Sigmoid colon (tissue), 7 donors: Measurements from ENCODE around the gene ANKRD60. TPM values are rescaled to one million over a fixed set of nuclear protein-coding genes. Genes with fewer than 3 reads are reported as not detected.

ENCODE experiments used
- DNase-seq: peaks from one replicate; pipeline ENCODE4 v3.0.0-alpha.2; 2019
- H3K27ac ChIP-seq, 4 donors: fragments of 200-600 bp; sonication (generic); one replicate each; pipeline ENCODE4 v1.5.1; 2016 to 2019; ENCODE audit warnings: mild to moderate bottlenecking in 1 of 4
- H3K27me3 ChIP-seq, 3 donors: fragments of 200-600 bp; sonication (generic); one replicate each; pipeline ENCODE4 v1.5.1; 2019; ENCODE audit warnings: mild to moderate bottlenecking in 1 of 3
- H3K36me3 ChIP-seq, 4 donors: fragments of 200-600 bp; sonication (generic); one replicate each; pipeline ENCODE4 v1.5.1; 2016 to 2019
- H3K4me1 ChIP-seq, 4 donors: fragments of 200-600 bp; sonication (generic); one replicate each; pipeline ENCODE4 v1.5.1; 2017 to 2019
- H3K4me3 ChIP-seq, 4 donors: fragments of 200-600 bp; sonication (generic); one replicate each; pipeline ENCODE4 v1.5.1; 2017 to 2019; ENCODE audit warnings: mild to moderate bottlenecking in 2 of 4, moderate library complexity in 1 of 4
- H3K9me3 ChIP-seq, 4 donors: fragments of 200-600 bp in 3 of 4; sonication (generic) in 3 of 4; one replicate each; pipeline versions ENCODE4 v1.5.1 to v1.6.1; 2013 to 2019
- EP300 ChIP-seq, 4 donors: sonication (generic); formaldehyde crosslinking; IDR thresholded peaks; one replicate each; pipeline ENCODE4 v1.6.1; 2017; ENCODE audit warnings: antibody characterized with exemption in 4 of 4
- POLR2A ChIP-seq, 2 donors: fragments of 450-650 bp; IDR thresholded peaks; one replicate each; pipeline ENCODE4 v1.6.1; 2016; ENCODE audit warnings: antibody characterized with exemption in 2 of 2, mild to moderate bottlenecking in 2 of 2, moderate library complexity in 2 of 2
- POLR2AphosphoS5 ChIP-seq, 4 donors: sonication (generic); formaldehyde crosslinking; IDR thresholded peaks; one replicate each; pipeline ENCODE4 v1.6.1; 2017; ENCODE audit warnings: antibody characterized with exemption in 4 of 4
- WGBS, 2 donors: extraction: QIAGEN DNeasy Blood & Tissue Kit; methylation state at CpG; one replicate each; pipeline ENCODE4 v1.1.7; 2013; 5-methylcytosine and 5-hydroxymethylcytosine counted together
- intact Hi-C: fragments of 100-400 bp; cut with DNase I; formaldehyde crosslinking; loops from one replicate; pipeline ENCODE4 v1.15.1; 2023
- polyA plus RNA-seq, 3 donors: library from polyadenylated mRNA; stranded (reverse); fragments of 200-250 nt; gene quantifications; one replicate each; pipeline ENCODE4 v1.2.3, GENCODE V29; 2013
- total RNA-seq, 4 donors: library from RNA; depleted of rRNA; stranded (reverse); fragments of >200 nt; gene quantifications; one replicate each; pipeline ENCODE4 v1.1.0, GENCODE V29; 2016
- TF ChIP-seq, protein P1 (sequence below), 4 experiments: fragments of 450-650 bp in 3 of 4; fragments of 200-600 bp in 1 of 4; IDR thresholded peaks; one replicate each; pipeline ENCODE4 v1.5.1; 2016 to 2019; ENCODE audit warnings: antibody characterized with exemption in 4 of 4, mild to moderate bottlenecking in 3 of 4, moderate library complexity in 2 of 4
- donor health status: healthy with polysubstance abuse.
- donor health status: Bipolar disorder and iron deficiency.
- donor health status: healthy.

ANKRD60 gene
- total and polyA plus RNA-seq, 7 donors: 0.82 TPM; not detected in 6

DNA sequence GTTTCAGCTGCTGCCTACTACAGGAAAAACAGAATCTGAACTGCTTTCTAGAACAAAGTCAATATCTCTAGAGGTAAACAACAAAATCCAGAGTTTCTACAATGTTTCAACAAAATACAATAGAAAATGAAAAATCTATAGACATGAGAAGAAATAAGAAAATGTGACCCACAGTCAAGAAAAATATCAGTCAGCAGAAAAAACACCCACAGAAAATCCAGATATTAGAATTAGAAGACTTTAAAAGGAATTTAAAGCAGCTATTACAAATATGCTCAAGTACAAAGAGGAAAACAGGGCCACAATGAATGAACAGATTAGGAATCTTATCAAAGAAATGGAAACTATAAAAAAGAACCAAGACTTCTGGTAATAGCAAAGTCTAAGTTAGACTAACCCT, 26.4 kb upstream of the ANKRD60 start:
- no peaks in the 10 kb centered on the region for H3K4me1 ChIP-seq
- H3K27ac ChIP-seq: no peak overlapping the region
- intact Hi-C loops: no loop called here
- no peaks in the 10 kb centered on the region for H3K9me3 ChIP-seq
- H3K4me3 ChIP-seq: no peak overlapping the region
- DNase-seq: no peak
- no peaks in the 10 kb centered on the region for H3K27me3 ChIP-seq
- peaks cover 0 to 17% (median 0%) of the 10 kb centered on the region in 4 donors for H3K36me3 ChIP-seq
- TF ChIP-seq EP300 (IDR thresholded peaks at IDR 0.05) (no peak), POLR2A (IDR thresholded peaks at IDR 0.05) (no peak), POLR2AphosphoS5 (IDR thresholded peaks at IDR 0.05) (no peak)
- TF ChIP-seq, protein P1, sequence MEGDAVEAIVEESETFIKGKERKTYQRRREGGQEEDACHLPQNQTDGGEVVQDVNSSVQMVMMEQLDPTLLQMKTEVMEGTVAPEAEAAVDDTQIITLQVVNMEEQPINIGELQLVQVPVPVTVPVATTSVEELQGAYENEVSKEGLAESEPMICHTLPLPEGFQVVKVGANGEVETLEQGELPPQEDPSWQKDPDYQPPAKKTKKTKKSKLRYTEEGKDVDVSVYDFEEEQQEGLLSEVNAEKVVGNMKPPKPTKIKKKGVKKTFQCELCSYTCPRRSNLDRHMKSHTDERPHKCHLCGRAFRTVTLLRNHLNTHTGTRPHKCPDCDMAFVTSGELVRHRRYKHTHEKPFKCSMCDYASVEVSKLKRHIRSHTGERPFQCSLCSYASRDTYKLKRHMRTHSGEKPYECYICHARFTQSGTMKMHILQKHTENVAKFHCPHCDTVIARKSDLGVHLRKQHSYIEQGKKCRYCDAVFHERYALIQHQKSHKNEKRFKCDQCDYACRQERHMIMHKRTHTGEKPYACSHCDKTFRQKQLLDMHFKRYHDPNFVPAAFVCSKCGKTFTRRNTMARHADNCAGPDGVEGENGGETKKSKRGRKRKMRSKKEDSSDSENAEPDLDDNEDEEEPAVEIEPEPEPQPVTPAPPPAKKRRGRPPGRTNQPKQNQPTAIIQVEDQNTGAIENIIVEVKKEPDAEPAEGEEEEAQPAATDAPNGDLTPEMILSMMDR (IDR thresholded peaks at IDR 0.05): no peak

DNA sequence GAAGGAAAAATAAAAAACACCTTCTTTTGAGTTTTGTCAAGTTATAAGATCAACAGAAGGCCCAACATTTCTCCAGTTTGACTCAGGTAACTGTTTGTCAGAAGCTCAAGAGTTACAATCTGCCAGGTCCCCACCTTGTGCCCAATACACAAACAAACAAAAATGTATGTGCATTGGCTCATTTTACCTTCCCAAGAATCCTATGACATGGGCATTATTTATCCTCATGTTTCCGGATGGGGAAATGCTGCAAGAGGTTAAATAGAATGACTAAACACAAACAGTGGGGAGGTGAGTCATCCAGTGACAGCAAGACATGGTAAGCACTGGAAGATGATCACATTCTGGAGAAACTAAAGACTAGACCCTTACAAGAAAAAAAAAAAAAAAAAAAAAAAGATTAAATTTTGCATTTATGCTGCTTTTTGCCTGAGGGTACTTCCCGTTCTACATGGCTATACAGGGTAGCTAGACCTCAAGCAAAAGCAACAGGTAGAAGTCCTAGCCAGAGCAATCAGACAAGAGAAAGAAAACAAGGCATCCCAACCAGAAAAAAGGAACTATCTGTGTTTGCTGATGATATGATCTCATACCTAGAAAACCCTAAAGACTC, 23.6 kb upstream of the ANKRD60 start:
- H3K36me3 ChIP-seq: peaks cover 0 to 37% (median 3%) of the 10 kb centered on the region in 4 donors
- H3K27me3 ChIP-seq: no peaks in the 10 kb centered on the region
- 58 to 74% methylated on average over 2 of the region's 2 CpGs for WGBS, 2 donors
- no peak overlapping the region for H3K4me3 ChIP-seq
- DNase-seq: no peak
- intact Hi-C loops: no loop called here
- no peaks in the 10 kb centered on the region for H3K4me1 ChIP-seq
- TF ChIP-seq POLR2A (IDR thresholded peaks at IDR 0.05) (no peak), EP300 (IDR thresholded peaks at IDR 0.05) (no peak), POLR2AphosphoS5 (IDR thresholded peaks at IDR 0.05) (no peak)
- TF ChIP-seq, protein P1 (IDR thresholded peaks at IDR 0.05): no peak
- H3K9me3 ChIP-seq: no peaks in the 10 kb centered on the region
- no peak overlapping the region for H3K27ac ChIP-seq

DNA sequence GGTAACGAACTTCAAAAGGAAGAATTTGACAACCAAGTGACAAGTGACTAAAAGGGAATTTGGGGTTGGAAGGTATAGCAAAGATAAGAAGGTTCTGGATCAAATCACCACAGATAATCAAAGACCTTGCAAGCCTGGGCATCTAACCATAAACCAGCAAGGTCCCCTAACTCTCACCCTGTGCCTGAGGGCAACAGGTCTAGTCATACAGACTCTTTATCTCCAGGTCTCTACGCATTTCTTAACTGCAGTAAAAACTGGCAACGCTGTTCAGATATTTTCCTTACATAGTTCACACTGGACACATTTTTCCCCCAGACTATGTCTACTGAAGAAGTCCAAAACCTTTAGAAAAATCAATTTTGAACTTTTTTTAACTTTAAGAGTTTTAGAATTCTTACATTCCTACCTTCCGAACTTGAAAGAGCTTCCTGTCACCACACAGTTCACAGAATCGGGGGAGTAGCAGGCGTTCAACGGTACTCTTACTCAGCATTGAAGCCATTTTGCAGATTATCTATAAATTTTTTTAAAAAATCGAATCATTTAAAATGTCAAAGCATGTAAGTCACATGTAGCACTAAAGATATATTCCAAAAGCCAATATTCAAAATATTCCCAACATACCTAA, 23.0 kb upstream of the ANKRD60 start:
- peaks cover 0 to 43% (median 4%) of the 10 kb centered on the region in 4 donors for H3K36me3 ChIP-seq
- no peak for DNase-seq
- H3K4me1 ChIP-seq: no peaks in the 10 kb centered on the region
- intact Hi-C loops: no loop called here
- no peaks in the 10 kb centered on the region for H3K27me3 ChIP-seq
- no peak overlapping the region for H3K4me3 ChIP-seq
- 84 to 90% methylated on average over 8 of the region's 8 CpGs for WGBS, 2 donors
- H3K9me3 ChIP-seq: no peaks in the 10 kb centered on the region
- TF ChIP-seq EP300 (IDR thresholded peaks at IDR 0.05): no peak
- TF ChIP-seq POLR2AphosphoS5 (IDR thresholded peaks at IDR 0.05): no peak
- TF ChIP-seq POLR2A (IDR thresholded peaks at IDR 0.05): no peak
- TF ChIP-seq, protein P1 (IDR thresholded peaks at IDR 0.05): no peak
- no peak overlapping the region for H3K27ac ChIP-seq

DNA sequence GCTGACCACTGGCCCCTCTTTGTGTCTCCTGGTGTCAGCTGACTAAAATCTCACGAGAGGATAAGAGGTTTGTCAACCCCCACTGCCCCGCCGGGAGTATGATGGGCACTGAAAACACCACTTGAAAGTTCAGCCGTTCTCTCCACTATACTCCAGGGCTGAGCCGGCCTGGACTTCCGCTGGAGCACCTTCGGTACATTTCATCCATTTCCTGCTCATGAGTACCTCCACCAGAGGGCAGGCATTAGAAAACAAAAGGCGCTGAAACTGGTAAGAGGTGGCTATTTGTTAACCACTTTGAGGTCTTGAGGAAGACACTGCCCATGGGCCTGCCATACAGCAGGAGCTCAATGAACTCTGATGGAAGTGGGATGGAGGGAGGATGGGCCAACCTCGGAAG, 17.9 kb upstream of the ANKRD60 start:
- intact Hi-C loops: loop anchor here (10.0 kb wide), 1 partner anchor 118 kb away; no protein-coding TSS in a partner anchor
- TF ChIP-seq, protein P1 (IDR thresholded peaks at IDR 0.05): no peak
- TF ChIP-seq EP300 (IDR thresholded peaks at IDR 0.05) (no peak), POLR2A (IDR thresholded peaks at IDR 0.05) (no peak), POLR2AphosphoS5 (IDR thresholded peaks at IDR 0.05) (no peak)
- H3K4me3 ChIP-seq: no peak overlapping the region
- H3K36me3 ChIP-seq: peaks cover 23 to 86% (median 36%) of the 10 kb centered on the region in 4 donors
- no peaks in the 10 kb centered on the region for H3K27me3 ChIP-seq
- H3K4me1 ChIP-seq: no peaks in the 10 kb centered on the region
- no peak for DNase-seq
- WGBS, 2 donors: 71 to 78% methylated on average over 9 of the region's 9 CpGs
- H3K27ac ChIP-seq: no peak overlapping the region
- H3K9me3 ChIP-seq: no peaks in the 10 kb centered on the region
